Body of pancreas (tissue), 4 donors: ENCODE data around the gene ZP4.

ENCODE experiments used
- CTCF ChIP-seq, 7 experiments: fragments of 450-650 bp in 4 of 7; fragments of 200-600 bp in 3 of 7; sonication (generic) in 3 of 7; IDR thresholded peaks; one replicate each; pipeline ENCODE4 v1.5.1; 2016 to 2019; ENCODE audit warnings: antibody characterized with exemption in 7 of 7
- POLR2A ChIP-seq, 3 donors: fragments of 450-650 bp; IDR thresholded peaks; one replicate each; pipeline ENCODE4 v1.6.1; 2016; ENCODE audit warnings: antibody characterized with exemption in 3 of 3, mild to moderate bottlenecking in 2 of 3

DNA sequence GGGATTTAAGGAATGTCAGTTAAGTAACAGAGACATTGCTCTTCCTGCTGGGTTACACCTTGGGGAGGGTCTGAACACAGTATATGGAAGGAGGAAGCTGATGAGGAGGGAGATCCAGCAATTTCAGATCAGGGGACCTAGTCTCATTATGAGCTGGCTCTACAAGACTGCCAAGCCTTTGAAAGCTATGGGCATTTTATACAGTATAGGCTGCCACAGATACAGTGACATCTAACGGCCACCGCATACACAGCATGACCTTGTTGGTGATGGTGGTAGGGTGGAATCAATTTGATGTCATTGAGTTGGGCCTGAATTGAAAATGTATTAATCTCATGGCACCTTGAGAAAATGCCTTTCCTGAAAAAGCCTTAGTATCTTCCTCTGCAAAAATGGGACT, 22.6 kb upstream of the ZP4 start:
- TF ChIP-seq POLR2A (IDR thresholded peaks at IDR 0.05) (no peak), CTCF (IDR thresholded peaks at IDR 0.05) (no peak)
